ENCODE data around the gene ETV5. TPM values are rescaled to one million over a fixed set of nuclear protein-coding genes. Genes with fewer than 3 reads are reported as not detected.

The ETV5 gene
- total RNA-seq, 1 donor from 2014 or later, result 42.2 TPM

GRCh38 chr3:186115239-186115996 lies 6.5 kb upstream of the ETV5 start:
- no peaks in the 10 kb centered on the region for H3K36me3 Mint-ChIP-seq
- peaks cover 50% of the 10 kb centered on the region for H3K27me3 Mint-ChIP-seq
- H3K4me1 Mint-ChIP-seq (ENCODE audit: unreplicated experiment), result peaks cover 19% of the 10 kb centered on the region
- no peaks in the 10 kb centered on the region for H3K9me3 Mint-ChIP-seq
- no peak for DNase-seq (ENCODE audit: extremely low spot score, unreplicated experiment)
- H3K27ac Mint-ChIP-seq, result no peak overlapping the region
- TF ChIP-seq, protein P1, sequence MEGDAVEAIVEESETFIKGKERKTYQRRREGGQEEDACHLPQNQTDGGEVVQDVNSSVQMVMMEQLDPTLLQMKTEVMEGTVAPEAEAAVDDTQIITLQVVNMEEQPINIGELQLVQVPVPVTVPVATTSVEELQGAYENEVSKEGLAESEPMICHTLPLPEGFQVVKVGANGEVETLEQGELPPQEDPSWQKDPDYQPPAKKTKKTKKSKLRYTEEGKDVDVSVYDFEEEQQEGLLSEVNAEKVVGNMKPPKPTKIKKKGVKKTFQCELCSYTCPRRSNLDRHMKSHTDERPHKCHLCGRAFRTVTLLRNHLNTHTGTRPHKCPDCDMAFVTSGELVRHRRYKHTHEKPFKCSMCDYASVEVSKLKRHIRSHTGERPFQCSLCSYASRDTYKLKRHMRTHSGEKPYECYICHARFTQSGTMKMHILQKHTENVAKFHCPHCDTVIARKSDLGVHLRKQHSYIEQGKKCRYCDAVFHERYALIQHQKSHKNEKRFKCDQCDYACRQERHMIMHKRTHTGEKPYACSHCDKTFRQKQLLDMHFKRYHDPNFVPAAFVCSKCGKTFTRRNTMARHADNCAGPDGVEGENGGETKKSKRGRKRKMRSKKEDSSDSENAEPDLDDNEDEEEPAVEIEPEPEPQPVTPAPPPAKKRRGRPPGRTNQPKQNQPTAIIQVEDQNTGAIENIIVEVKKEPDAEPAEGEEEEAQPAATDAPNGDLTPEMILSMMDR (conservative IDR thresholded peaks at IDR 0.05), result no peak
- no peak overlapping the region for H3K4me3 Mint-ChIP-seq

- Mint-ChIP-seq H3K36me3 (no peaks in the 10 kb centered on the region), H3K4me3 (peak overlapping the region; percentile 94), H3K27me3 (peaks cover 70% of the 10 kb centered on the region), H3K27ac (peak overlapping the region; percentile 88), H3K4me1 (ENCODE audit: unreplicated experiment) (peaks cover 29% of the 10 kb centered on the region), H3K9me3 (no peaks in the 10 kb centered on the region)
- TF ChIP-seq, protein P1 (conservative IDR thresholded peaks at IDR 0.05), result no peak
- no peak for DNase-seq (ENCODE audit: extremely low spot score, unreplicated experiment)
These were observed 2.4 kb upstream of the ETV5 start for GRCh38 chr3:186110975-186111974.

GRCh38 chr3:186109897-186110803 lies 1.3 kb upstream of the ETV5 start:
- no peak for DNase-seq (ENCODE audit: extremely low spot score, unreplicated experiment)
- TF ChIP-seq, protein P1 (conservative IDR thresholded peaks at IDR 0.05), result no peak
- no peaks in the 10 kb centered on the region for H3K36me3 Mint-ChIP-seq
- H3K27ac Mint-ChIP-seq, result peak overlapping the region; percentile 88
- peaks cover 35% of the 10 kb centered on the region for H3K4me1 Mint-ChIP-seq (ENCODE audit: unreplicated experiment)
- peak overlapping the region; percentile 94 for H3K4me3 Mint-ChIP-seq
- H3K9me3 Mint-ChIP-seq, result no peaks in the 10 kb centered on the region
- peaks cover 71% of the 10 kb centered on the region for H3K27me3 Mint-ChIP-seq

GRCh38 chr3:186108106-186108940 lies 566 bp downstream of the ETV5 start:
- Mint-ChIP-seq H3K36me3 (no peaks in the 10 kb centered on the region), H3K27ac (peak overlapping the region; percentile 88), H3K27me3 (peaks cover 59% of the 10 kb centered on the region), H3K4me1 (ENCODE audit: unreplicated experiment) (peaks cover 43% of the 10 kb centered on the region), H3K9me3 (no peaks in the 10 kb centered on the region), H3K4me3 (peak overlapping the region; percentile 94)
- TF ChIP-seq, protein P1 (conservative IDR thresholded peaks at IDR 0.05), result peak; percentile 25
- DNase-seq (ENCODE audit: extremely low spot score, unreplicated experiment), result peak; percentile 78
